ENCODE measurements around the gene C9orf50.

Gene C9orf50

DNA sequence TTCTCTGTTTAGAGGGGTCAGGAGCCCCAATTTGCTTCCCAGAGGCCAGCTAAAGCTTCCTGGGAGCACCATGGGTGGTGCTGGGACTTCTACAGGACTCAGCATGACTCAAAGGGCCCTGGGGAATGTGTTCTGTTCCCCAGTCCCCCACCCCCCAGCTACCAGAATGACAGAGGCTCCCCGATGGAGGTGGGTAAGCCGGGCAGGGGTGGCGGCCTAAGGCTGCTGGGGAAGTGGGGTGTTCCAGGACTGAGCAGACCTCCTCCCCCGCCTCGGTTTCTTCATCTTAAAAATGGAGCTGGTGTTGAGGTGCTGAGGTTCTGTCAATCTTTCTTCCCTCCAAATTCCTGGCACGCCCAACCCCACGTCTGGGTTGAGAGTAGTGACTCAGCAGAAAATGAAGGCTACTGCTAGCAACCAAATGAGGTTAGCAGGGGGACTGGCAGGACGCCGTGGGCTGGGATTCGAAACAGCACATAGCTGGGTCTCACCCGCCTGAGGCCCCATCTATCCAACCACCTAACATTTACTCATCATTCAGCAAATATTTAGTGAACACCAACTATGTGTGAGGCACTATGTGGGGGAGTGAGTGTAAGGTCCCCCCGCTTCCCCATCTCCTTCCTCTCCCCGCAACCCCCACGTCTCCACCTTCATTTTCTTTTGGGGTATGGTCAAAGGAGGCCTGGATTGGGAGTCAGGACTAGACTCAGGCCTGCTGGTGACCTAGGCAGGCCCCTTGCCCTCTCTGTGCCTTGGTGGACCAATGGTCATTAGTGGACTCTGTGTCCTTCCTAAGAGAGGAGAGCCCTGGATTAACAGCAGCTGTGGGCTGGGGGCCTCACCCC is 50.2 kb downstream of the C9orf50 start:
- TF ChIP-seq NFIC (IDR thresholded peaks at IDR 0.05), result no peak
- peak; percentile 14; the same call in 1 of the 2 replicates for TF ChIP-seq YY1 (IDR thresholded peaks at IDR 0.05; ENCODE audit: low read depth)
- TF ChIP-seq, protein P1, sequence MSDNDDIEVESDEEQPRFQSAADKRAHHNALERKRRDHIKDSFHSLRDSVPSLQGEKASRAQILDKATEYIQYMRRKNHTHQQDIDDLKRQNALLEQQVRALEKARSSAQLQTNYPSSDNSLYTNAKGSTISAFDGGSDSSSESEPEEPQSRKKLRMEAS (IDR thresholded peaks at IDR 0.05), result peak; percentile 94
- 0 out of 2 replicates have a peak, but pooled peaks have one; percentile 31 for TF ChIP-seq TCF12 (IDR thresholded peaks at IDR 0.05; ENCODE audit: low read depth)
- peak; percentile 3; the same call in 1 of the 2 replicates for TF ChIP-seq RAD21 (IDR thresholded peaks at IDR 0.05; ENCODE audit: low read depth)
- no peak for TF ChIP-seq EGR1 (IDR thresholded peaks at IDR 0.05)
- no peak for TF ChIP-seq FOXM1 (IDR thresholded peaks at IDR 0.05; ENCODE audit: borderline replicate concordance, low read depth)
- TF ChIP-seq, protein P2, sequence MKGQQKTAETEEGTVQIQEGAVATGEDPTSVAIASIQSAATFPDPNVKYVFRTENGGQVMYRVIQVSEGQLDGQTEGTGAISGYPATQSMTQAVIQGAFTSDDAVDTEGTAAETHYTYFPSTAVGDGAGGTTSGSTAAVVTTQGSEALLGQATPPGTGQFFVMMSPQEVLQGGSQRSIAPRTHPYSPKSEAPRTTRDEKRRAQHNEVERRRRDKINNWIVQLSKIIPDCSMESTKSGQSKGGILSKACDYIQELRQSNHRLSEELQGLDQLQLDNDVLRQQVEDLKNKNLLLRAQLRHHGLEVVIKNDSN (IDR thresholded peaks at IDR 0.05), result no peak
- TF ChIP-seq EP300 (IDR thresholded peaks at IDR 0.05; ENCODE audit: borderline replicate concordance), result peak; percentile 31; the same call in 1 of the 2 replicates
- no peak for TF ChIP-seq CEBPB (IDR thresholded peaks at IDR 0.05)
- 0 out of 2 replicates have a peak, but pooled peaks have one; percentile 14 for TF ChIP-seq TAF1 (IDR thresholded peaks at IDR 0.05; ENCODE audit: low read depth)
- peak; percentile 33; the same call in 1 of the 2 replicates for TF ChIP-seq ZBTB7A (IDR thresholded peaks at IDR 0.05; ENCODE audit: low read depth)
- TF ChIP-seq TEAD4 (IDR thresholded peaks at IDR 0.05), result peak; percentile 65
- TF ChIP-seq, protein P3, sequence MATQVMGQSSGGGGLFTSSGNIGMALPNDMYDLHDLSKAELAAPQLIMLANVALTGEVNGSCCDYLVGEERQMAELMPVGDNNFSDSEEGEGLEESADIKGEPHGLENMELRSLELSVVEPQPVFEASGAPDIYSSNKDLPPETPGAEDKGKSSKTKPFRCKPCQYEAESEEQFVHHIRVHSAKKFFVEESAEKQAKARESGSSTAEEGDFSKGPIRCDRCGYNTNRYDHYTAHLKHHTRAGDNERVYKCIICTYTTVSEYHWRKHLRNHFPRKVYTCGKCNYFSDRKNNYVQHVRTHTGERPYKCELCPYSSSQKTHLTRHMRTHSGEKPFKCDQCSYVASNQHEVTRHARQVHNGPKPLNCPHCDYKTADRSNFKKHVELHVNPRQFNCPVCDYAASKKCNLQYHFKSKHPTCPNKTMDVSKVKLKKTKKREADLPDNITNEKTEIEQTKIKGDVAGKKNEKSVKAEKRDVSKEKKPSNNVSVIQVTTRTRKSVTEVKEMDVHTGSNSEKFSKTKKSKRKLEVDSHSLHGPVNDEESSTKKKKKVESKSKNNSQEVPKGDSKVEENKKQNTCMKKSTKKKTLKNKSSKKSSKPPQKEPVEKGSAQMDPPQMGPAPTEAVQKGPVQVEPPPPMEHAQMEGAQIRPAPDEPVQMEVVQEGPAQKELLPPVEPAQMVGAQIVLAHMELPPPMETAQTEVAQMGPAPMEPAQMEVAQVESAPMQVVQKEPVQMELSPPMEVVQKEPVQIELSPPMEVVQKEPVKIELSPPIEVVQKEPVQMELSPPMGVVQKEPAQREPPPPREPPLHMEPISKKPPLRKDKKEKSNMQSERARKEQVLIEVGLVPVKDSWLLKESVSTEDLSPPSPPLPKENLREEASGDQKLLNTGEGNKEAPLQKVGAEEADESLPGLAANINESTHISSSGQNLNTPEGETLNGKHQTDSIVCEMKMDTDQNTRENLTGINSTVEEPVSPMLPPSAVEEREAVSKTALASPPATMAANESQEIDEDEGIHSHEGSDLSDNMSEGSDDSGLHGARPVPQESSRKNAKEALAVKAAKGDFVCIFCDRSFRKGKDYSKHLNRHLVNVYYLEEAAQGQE (IDR thresholded peaks at IDR 0.05; ENCODE audit: low read depth), result no peak

DNA sequence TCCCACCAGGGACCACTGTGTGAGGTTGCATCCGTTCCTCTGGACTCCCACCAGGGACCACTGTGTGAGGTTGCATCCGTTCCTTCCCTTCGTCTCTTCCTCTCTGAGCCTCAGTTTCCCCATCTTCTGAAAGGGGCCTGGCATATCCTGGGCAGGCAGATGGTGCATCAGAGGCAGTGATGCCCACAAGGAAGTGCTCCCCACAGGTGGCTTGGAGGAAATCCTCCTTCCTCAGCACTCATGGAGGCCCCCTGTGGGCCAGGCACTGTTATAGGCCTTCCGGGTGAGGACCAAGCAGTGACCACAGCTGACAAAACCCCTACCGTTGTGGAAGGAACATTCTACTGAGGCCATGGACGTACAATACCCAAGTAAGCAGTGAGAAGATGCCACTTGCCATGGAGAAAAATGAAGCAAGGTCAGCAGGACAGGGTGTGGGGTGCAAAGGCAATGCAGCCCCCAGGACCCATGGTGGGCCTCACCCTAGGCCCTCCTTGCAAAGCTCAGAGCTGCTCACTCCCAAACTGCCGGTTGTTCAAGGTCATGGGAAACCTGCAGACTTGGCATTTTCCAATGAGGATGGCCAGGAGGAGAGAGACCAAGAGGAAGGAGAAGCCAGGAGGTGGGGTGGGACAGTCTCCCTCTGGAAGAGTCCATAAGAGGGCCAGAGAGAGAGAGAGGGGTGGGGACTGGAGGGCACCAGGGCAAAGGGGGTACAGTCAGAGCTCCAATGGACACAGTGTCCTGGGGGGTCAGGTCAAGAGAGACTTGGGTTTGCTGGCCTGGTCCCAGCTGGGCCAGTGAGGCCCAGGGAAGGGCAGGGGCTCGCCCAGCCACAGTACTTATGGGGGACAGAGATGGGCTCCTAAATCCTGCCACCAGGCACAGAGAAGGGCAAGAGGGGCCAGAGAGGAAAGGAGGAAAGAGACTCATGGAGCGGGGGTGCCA is 51.1 kb downstream of the C9orf50 start:
- TF ChIP-seq FOXM1 (IDR thresholded peaks at IDR 0.05; ENCODE audit: borderline replicate concordance, low read depth), result no peak
- 0 out of 2 replicates have a peak, but pooled peaks have one; percentile 30 for TF ChIP-seq TCF12 (IDR thresholded peaks at IDR 0.05; ENCODE audit: low read depth)
- TF ChIP-seq RAD21 (IDR thresholded peaks at IDR 0.05; ENCODE audit: low read depth), result peak; percentile 49; the same call in 1 of the 2 replicates
- TF ChIP-seq, protein P1 (IDR thresholded peaks at IDR 0.05), result no peak
- 0 out of 2 replicates have a peak, but pooled peaks have one; percentile 31 for TF ChIP-seq TAF1 (IDR thresholded peaks at IDR 0.05; ENCODE audit: low read depth)
- 0 out of 2 replicates have a peak, but pooled peaks have one; percentile 13 for TF ChIP-seq ZBTB7A (IDR thresholded peaks at IDR 0.05; ENCODE audit: low read depth)
- TF ChIP-seq YY1 (IDR thresholded peaks at IDR 0.05; ENCODE audit: low read depth), result no peak

DNA sequence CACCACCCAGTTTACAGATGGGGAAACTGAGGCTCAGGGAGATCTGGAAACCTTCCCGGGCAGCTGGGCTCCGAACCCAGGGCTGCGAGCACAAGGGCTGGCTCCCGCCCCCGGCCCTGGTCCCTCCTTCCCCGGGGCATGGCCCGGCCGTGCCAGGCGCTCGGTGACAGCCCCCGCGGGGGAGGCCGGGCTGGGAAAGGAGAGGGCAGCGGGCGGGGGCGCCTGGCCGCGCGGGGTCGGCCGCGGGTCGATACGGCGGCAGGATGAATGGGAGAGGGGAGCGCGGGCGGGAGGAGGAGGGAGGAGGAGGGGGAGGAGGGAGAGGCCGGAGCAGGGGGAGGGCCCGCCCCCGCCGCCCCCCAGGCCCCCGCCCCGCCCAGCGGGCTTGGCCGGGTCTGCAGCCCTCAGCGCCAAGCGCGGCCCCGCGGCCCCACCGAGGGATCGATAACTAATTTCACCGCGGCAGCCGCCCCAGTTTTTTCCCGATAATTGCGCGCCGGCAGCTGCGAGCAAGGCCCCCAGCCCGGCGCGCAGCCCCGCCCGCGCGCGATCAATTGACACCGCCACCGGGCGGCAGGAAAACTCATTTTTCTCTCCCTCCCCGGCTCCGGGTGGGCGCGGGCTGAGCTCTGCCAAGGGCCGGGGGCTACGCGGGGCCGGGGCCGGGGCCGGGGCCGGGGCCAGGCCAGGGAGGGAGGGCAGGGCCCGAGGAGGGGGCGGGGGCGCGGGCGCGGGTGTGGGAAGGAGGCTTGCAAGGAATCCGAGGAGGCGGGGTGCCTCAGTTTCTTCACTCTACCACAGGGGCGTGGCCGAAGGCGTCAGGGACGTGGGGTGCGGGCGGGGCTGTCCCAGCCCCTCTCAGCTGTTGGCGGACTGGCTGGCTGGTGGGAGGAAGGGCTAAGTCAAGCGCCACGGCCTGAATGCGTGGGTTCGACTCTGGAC is 52.1 kb downstream of the C9orf50 start:
- TF ChIP-seq EGR1 (IDR thresholded peaks at IDR 0.05), result peak; percentile 26; the same call in 1 of the 2 replicates
- no peak for TF ChIP-seq EP300 (IDR thresholded peaks at IDR 0.05; ENCODE audit: borderline replicate concordance)
- TF ChIP-seq, protein P3 (IDR thresholded peaks at IDR 0.05; ENCODE audit: low read depth), result no peak
- 0 out of 2 replicates have a peak, but pooled peaks have one; percentile 13 for TF ChIP-seq TEAD4 (IDR thresholded peaks at IDR 0.05)
- peak; percentile 91 for TF ChIP-seq ZBTB7A (IDR thresholded peaks at IDR 0.05; ENCODE audit: low read depth)
- TF ChIP-seq FOXM1 (IDR thresholded peaks at IDR 0.05; ENCODE audit: borderline replicate concordance, low read depth), result no peak
- peak; percentile 40; the same call in 1 of the 2 replicates for TF ChIP-seq TCF12 (IDR thresholded peaks at IDR 0.05; ENCODE audit: low read depth)
- no peak; the same call in 1 of the 2 replicates for TF ChIP-seq NFIC (IDR thresholded peaks at IDR 0.05)
- TF ChIP-seq CEBPB (IDR thresholded peaks at IDR 0.05), result no peak

DNA sequence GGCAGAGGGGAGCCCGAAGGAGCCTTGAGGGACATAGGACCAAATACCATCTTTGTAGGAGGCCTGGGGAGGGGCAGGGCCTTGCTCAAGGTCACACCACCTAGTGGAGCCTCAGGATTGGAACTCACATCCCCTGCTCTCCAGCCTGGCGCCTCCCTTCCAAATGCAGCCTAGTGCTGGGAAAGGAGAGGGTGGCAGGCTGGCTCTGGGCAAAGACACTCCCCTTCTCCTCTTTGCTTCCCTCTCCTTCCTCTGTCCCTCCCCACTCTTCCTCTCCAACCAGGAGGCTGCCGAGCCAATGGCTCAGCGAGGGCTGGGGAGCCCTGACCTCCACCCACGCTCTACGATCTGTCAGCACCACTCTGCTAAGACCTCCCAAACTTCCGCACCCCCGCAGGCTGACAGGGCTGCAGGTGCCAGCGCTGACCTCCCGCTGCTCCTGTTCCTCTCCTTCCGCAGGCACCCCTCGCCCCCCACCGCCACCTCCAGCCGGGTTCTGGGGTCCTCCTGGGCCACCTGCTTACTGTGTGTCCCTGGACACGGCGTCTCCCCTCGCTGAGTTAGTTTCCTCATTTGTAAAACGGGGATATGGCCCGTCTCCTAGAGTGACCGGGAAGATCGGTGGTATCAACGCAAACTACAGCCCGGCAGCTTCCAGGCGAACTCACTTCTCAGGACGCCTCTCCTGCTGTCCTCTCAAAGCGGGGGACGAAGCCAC is 52.9 kb downstream of the C9orf50 start:
- TF ChIP-seq, protein P3 (IDR thresholded peaks at IDR 0.05; ENCODE audit: low read depth), result no peak
- TF ChIP-seq EGR1 (IDR thresholded peaks at IDR 0.05) (peak; percentile 99), CREB1 (IDR thresholded peaks at IDR 0.05; ENCODE audit: low read depth) (no peak), EP300 (IDR thresholded peaks at IDR 0.05; ENCODE audit: borderline replicate concordance) (peak; percentile 67), ZBTB7A (IDR thresholded peaks at IDR 0.05; ENCODE audit: low read depth) (peak; percentile 75), TCF12 (IDR thresholded peaks at IDR 0.05; ENCODE audit: low read depth) (peak; percentile 62; the same call in 1 of the 2 replicates), YY1 (IDR thresholded peaks at IDR 0.05; ENCODE audit: low read depth) (no peak), FOXM1 (IDR thresholded peaks at IDR 0.05; ENCODE audit: borderline replicate concordance, low read depth) (0 out of 2 replicates have a peak, but pooled peaks have one; percentile 21), NFIC (IDR thresholded peaks at IDR 0.05) (no peak)

Measured in Ishikawa (cell line).